ENCODE measurements around the gene AAR2.

The AAR2 gene

DNA sequence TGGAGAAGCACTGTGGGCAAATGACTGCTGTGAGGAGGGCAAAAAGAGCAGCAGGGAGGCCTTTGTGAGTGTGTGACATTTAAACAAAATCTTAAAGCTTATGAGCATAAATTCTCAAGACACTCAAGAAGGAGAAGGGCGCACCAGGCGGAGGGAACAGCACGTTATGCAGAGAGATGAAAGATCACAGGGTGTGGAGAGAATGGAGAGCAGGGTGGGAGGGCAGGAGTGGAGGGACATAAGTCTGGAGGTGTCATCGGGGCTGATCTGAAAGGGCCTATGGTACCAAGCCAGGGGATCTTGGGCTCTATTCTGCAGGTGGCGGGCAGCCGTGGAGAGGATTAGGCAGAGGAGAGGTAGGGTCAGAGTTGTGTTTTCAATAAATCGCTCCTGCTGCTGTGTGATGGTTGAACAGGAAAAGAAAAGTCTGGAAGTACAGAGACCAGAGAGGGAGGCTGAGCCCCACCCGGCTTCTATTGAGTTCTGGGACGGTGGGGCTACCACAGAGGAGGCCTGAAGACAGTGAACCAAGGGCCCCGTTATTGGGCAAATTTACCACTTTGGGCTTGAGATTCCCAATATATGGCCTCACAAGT is 45.6 kb downstream of the AAR2 start:
- no peak for DNase-seq

- DNase-seq, result no peak
Measured at GRCh38 chr20:36284751-36285150, 48.5 kb downstream of the AAR2 start.

- DNase-seq, result no peak
Measured at GRCh38 chr20:36285746-36286447, 49.6 kb downstream of the AAR2 start.

DNA sequence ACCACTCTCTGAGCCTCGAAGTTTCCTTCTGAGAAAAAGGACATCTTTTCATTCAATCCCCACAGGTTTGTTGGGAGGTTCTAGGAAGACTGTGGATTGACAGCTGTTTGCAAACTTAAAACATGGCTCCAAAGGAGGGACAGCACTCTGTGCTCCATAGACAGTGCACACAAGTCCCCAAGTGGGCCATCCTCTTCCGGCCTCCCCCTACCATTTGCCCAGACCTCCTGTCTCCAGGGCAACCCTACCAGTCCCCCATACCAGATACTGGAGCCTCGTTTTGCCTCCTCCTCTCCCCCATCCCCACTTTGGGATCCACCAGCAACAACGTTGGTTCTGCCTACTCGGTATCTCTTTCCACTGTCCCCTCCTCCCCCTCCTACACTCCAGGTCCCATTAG is 61.4 kb downstream of the AAR2 start:
- DNase-seq, result no peak

- no peak for DNase-seq
Measured at GRCh38 chr20:36298061-36298460, 61.8 kb downstream of the AAR2 start.

DNA sequence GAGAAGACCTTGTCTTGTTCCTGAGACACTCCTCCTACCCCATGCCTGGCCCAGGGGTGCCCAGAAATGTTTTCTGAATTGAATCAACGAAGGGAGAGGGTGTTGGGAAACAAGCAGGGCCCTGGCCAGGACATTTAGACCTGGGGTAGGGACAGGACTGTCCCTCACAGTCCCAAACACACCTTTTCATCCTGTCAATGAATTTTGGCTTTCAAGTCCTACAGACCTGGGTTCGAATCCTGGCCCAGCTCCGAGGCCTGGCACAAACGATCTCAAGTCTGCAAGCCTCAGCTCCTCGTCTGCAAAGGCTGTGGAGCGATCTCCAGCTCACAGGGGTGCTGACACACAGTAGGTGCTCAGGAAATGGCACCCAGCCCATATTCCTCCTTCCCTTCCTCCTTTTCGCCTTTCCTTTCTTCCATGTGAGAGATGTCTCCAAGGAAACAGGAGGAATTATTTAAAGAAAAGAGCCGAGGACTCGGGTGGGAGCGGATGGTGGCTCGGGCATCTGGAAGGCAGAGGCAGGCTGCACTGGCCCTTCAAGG is 62.6 kb downstream of the AAR2 start:
- DNase-seq, result no peak

- no peak for DNase-seq
Measured at GRCh38 chr20:36299459-36299858, 63.2 kb downstream of the AAR2 start.

- no peak for DNase-seq
Measured at GRCh38 chr20:36301359-36302119, 65.3 kb downstream of the AAR2 start.

DNA sequence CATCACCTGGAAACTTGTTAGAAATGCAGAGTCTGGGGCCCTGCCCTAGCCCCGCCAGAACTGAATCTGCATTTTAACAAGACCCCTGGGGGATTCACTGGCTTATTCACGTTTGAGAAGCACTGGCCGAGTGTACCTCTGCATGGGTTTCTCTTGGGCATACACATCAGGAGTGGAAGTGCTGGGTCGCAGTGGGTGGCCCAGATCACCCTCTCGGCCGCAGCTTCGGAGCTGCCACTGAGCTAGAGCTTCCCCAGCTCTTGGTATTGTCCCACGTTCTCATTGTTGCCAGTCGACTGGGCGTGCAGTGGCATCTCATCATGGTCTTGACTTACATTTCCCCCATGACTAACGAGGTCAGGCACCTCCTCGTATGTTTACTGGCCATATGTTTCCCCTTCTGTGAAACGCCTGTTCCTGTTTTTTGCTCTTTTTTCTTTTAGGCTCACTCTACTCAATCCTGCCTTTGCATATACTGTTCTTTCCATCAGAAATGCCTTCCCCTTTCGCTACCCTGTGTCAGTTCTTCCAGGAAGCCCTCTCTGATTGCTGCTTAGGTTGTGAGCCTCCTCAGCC is 66.8 kb downstream of the AAR2 start:
- DNase-seq, result no peak

DNA sequence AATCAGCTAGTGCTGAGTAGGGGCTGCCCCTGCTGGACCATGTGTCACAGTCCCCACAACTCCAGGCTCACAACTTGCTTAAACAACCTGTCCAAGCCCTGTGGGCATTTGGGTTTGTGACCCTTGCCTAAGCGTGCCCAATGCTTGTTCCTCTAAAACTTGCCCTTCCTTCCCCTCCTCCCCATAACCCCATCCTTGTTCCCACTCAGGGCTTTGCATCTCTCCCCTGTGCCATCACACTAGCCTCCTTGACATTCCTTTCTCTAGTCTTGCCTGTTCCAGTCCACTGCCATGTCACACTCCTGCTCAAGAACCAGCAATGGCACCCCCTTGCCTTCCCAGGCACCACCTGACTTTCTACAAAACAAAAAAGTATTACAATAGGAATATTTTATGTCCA is 67.6 kb downstream of the AAR2 start:
- no peak for DNase-seq

GRCh38 chr20:36304786-36305495 is 68.7 kb downstream of the AAR2 start:
- no peak for DNase-seq

DNA sequence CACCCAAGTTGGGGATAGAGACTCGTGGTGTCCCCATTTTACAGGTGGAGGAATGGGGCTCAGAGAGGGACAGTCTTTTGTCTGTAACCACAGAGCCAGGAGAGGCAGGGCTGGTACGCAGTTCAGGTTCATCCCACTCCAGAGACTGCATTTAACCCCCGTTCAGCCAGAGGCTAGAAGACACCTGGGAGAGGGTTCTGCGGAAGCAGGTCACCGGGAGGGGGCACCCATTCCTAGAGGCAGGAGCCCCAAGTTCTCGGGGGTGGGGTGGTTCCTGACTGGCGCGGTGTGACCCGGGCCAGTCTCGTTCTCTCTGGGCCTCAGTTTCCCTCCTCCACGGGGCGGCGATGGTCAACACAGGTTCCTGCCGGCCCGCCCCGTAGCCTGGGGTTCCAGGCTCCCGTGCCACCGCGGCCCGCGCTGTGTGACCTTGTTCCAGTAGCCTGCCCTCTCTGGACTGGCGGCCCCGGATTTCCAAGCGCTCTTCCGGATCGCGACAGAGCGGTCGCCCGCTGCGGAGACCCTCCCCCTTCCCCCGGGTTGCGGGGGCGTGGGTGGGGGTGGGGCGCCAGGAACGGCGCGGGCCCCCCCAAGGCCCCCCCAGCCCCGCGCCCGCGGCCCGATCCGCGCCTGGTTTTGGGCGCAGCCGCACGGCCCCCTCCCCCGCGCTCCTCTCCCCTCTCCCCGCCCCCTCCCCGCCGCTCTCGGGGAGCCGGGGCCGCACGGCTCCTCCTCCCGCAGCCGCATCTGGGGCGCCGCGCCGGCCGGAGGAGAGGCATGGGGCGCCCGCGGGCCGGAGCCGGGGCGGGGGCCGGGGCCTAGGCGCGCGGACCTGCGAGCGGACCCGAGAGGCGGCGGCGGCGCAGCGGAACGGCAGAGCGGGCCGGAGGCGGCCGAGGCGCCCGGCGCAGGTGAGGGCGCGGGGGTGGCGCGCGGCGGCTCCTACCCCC is 69.6 kb downstream of the AAR2 start, which contains the start of gene DLGAP4:
TSS of gene DLGAP4 (plus strand) at position 738 of the 950 bp plus-strand sequence. CDS start 125,379 bp downstream, outside the sequence.
- no peak for DNase-seq

Measured in CD4-positive, alpha-beta T cell treated with Interleukin-4 for 4 hours (primary cell).